HEK293 (cell line): ENCODE data around the gene UBE2D3.

Source experiments
- ATF2 ChIP-seq: fragments of 450-650 bp; formaldehyde crosslinking; IDR thresholded peaks from 2 replicates; pipeline ENCODE4 v1.5.1; 2016; ENCODE audit warnings: missing biosample characterization, missing genetic modification characterization, low read depth
- KLF10 ChIP-seq: fragments of 450-650 bp; IDR thresholded peaks from 2 replicates; pipeline ENCODE4 v1.5.1; 2018; ENCODE audit warnings: missing biosample characterization, mild to moderate bottlenecking, missing genetic modification characterization
- YY1 ChIP-seq: fragments of 450-650 bp; formaldehyde crosslinking; IDR thresholded peaks from 2 replicates; pipeline ENCODE4 v1.5.1; 2018; ENCODE audit warnings: missing biosample characterization, missing genetic modification characterization
- ZBTB7A ChIP-seq: fragments of 450-650 bp; formaldehyde crosslinking; IDR thresholded peaks from 2 replicates; pipeline ENCODE4 v1.5.1; 2016; ENCODE audit warnings: low read depth, missing biosample characterization, missing genetic modification characterization
- ZIC2 ChIP-seq: fragments of 450-650 bp; formaldehyde crosslinking; IDR thresholded peaks from 2 replicates; pipeline ENCODE4 v1.5.1; 2016; ENCODE audit warnings: missing biosample characterization, missing genetic modification characterization
- ZNF157 ChIP-seq: fragments of 450-650 bp; formaldehyde crosslinking; IDR thresholded peaks from 2 replicates; pipeline ENCODE4 v1.5.1; 2016; ENCODE audit warnings: missing biosample characterization, missing genetic modification characterization
- ZNF174 ChIP-seq: fragments of 450-650 bp; formaldehyde crosslinking; IDR thresholded peaks from 2 replicates; pipeline ENCODE4 v1.5.0; 2017; ENCODE audit warnings: missing biosample characterization, mild to moderate bottlenecking, missing genetic modification characterization
- ZNF274 ChIP-seq, 2 experiments: fragments of 200-500 bp in 1 of 2; fragments of 450-650 bp in 1 of 2; sonication (Bioruptor generic) in 1 of 2; formaldehyde crosslinking in 1 of 2; IDR thresholded peaks; 2 replicates each; pipeline versions ENCODE4 v1.5.1 to v1.6.1; 2014 to 2016; ENCODE audit warnings: borderline replicate concordance in 1 of 2, inconsistent platforms in 1 of 2, low read length in 1 of 2, missing biosample characterization in 1 of 2, missing genetic modification characterization in 1 of 2
- ZNF335 ChIP-seq: fragments of 450-650 bp; formaldehyde crosslinking; conservative IDR thresholded peaks from 2 replicates; pipeline ENCODE4 v1.5.1; 2016; ENCODE audit warnings: missing biosample characterization, missing genetic modification characterization
- ZNF518A ChIP-seq: fragments of 450-650 bp; formaldehyde crosslinking; conservative IDR thresholded peaks from 2 replicates; pipeline ENCODE4 v1.5.1; 2016; ENCODE audit warnings: low read depth, missing biosample characterization, missing genetic modification characterization
- ZNF596 ChIP-seq: fragments of 450-650 bp; IDR thresholded peaks from 2 replicates; pipeline ENCODE4 v1.5.0; 2018; ENCODE audit warnings: missing biosample characterization, mild to moderate bottlenecking, missing genetic modification characterization, moderate library complexity
- ZNF645 ChIP-seq: fragments of 450-650 bp; formaldehyde crosslinking; IDR thresholded peaks from 2 replicates; pipeline ENCODE4; 2016; ENCODE audit warnings: missing biosample characterization, missing genetic modification characterization
- ZNF792 ChIP-seq: fragments of 450-650 bp; formaldehyde crosslinking; IDR thresholded peaks from 2 replicates; pipeline ENCODE4 v1.5.1; 2016; ENCODE audit warnings: missing biosample characterization, missing genetic modification characterization
- TF ChIP-seq, protein P1 (sequence below): fragments of 450-650 bp; formaldehyde crosslinking; IDR thresholded peaks from 2 replicates; pipeline ENCODE4 v1.5.1; 2016; ENCODE audit warnings: missing biosample characterization, missing genetic modification characterization

DNA sequence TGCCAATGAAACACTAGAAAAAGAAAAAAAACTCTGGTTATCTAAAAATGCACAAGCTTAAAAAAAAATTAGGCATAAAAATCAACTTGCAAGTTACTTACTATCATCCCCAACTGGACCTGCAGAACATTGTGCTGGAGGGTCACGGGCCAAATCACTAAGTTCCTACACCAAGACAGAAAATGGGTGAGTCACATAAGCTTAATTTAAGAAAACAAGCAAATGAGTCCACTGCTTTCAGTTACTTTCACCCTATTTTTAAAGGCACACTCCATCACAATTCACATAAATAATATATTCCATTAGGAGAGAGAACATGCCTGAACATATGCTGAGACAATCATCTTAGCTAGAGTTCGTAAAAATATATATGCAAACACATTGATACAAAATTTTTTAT, 17.7 kb downstream of the UBE2D3 start:
- TF ChIP-seq KLF10 (tag by site-specific recombination): no peak
- no peak for TF ChIP-seq YY1 (tag by site-specific recombination)
- TF ChIP-seq ZNF596 (tag by site-specific recombination): no peak
- TF ChIP-seq, protein P1, sequence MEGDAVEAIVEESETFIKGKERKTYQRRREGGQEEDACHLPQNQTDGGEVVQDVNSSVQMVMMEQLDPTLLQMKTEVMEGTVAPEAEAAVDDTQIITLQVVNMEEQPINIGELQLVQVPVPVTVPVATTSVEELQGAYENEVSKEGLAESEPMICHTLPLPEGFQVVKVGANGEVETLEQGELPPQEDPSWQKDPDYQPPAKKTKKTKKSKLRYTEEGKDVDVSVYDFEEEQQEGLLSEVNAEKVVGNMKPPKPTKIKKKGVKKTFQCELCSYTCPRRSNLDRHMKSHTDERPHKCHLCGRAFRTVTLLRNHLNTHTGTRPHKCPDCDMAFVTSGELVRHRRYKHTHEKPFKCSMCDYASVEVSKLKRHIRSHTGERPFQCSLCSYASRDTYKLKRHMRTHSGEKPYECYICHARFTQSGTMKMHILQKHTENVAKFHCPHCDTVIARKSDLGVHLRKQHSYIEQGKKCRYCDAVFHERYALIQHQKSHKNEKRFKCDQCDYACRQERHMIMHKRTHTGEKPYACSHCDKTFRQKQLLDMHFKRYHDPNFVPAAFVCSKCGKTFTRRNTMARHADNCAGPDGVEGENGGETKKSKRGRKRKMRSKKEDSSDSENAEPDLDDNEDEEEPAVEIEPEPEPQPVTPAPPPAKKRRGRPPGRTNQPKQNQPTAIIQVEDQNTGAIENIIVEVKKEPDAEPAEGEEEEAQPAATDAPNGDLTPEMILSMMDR (tag by site-specific recombination): no peak
- TF ChIP-seq ZNF518A (tag by site-specific recombination): no peak
- no peak for TF ChIP-seq ZNF792 (tag by site-specific recombination)
- no peak for TF ChIP-seq ZIC2 (tag by site-specific recombination)
- no peak for TF ChIP-seq ZNF274 (IDR thresholded peaks at IDR 0.05; ENCODE audit: low read length)
- TF ChIP-seq ZNF274 (tag by site-specific recombination; IDR thresholded peaks at IDR 0.05; ENCODE audit: borderline replicate concordance): no peak
- TF ChIP-seq ZNF335 (tag by site-specific recombination): no peak
- TF ChIP-seq ZNF157 (tag by site-specific recombination): no peak
- no peak for TF ChIP-seq ZNF645 (tag by site-specific recombination)
- no peak for TF ChIP-seq ZBTB7A (tag by site-specific recombination)
- no peak for TF ChIP-seq ATF2
- no peak for TF ChIP-seq ZNF174 (tag by site-specific recombination)
